DMS153 treated with DMSO at 0.1 percent for 48 hours (cell line): ENCODE measurements around the gene QSOX2.

Experiments
- DNase-seq: peaks from one replicate; lab custom pipeline; 2025; ENCODE audit not compliant: unreplicated experiment; lab: John Stamatoyannopoulos, UW

QSOX2 gene

DNA sequence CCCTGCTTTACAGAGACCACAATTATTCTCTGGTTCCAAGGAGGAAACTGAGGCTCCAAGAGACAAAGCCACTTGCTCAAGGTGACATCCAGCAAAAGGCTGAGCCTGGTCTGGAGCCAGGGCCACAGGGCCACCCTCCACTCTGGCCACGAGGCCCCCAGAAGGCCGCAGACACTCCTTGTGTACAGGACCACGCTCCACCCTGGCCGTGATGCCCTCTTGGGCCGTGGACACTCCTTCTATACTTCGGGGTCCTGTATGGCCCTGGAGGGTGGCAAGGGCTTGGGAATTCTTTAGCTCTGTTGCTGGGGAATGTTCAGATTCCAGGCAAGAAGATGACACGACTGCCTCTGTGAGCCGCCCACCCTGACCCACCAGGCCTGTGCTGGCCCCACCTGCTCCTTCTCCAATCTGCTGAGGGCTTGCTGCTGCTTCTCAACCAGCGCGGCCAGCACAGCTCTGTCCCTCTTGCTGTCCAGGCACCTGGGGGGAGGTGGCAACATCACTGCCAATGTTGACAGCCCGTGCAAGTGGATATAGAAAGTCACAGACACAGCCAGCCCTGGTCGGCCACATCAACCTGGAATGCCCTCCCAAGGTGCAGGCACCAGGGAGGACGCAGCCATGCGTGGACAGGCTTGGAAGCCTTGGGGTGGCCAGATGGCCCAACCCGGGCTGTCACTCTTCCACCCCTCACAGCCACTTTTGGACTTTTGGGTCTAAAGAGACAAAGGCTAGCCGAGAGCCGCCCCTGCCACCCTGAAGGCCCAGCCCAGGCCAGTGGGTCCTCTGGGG is 20.1 kb upstream of the QSOX2 start:
- DNase-seq = no peak

- DNase-seq = no peak
Measured at GRCh38 chr9:136264441-136265405, 19.1 kb upstream of the QSOX2 start.

GRCh38 chr9:136264031-136264430 is 18.4 kb upstream of the QSOX2 start:
- DNase-seq = no peak

DNA sequence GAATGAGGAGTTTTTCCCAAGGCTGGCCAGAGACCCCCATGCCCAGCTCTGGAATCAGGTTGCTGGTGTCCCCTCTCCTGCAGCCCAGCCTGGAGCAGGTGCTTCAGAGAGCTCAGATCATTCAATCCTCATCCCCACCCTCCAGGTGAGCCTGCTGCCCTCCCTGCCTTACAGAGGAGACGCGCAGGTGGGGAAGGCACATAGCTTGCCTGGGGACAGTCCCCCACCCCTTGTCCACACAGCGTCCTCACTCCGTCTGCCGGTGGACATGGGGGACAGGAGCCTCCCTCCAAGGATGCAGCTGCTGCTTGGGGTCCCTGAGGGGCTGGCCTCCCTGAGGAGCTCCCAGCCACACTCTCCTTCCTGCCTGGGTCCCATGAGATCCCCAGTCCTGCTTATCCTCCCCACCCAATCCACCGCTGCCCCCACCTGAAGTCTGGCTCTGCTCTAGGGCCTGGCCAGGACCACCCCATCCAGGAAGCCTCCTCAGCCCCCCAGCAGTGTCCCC is 17.1 kb upstream of the QSOX2 start:
- DNase-seq = no peak

DNA sequence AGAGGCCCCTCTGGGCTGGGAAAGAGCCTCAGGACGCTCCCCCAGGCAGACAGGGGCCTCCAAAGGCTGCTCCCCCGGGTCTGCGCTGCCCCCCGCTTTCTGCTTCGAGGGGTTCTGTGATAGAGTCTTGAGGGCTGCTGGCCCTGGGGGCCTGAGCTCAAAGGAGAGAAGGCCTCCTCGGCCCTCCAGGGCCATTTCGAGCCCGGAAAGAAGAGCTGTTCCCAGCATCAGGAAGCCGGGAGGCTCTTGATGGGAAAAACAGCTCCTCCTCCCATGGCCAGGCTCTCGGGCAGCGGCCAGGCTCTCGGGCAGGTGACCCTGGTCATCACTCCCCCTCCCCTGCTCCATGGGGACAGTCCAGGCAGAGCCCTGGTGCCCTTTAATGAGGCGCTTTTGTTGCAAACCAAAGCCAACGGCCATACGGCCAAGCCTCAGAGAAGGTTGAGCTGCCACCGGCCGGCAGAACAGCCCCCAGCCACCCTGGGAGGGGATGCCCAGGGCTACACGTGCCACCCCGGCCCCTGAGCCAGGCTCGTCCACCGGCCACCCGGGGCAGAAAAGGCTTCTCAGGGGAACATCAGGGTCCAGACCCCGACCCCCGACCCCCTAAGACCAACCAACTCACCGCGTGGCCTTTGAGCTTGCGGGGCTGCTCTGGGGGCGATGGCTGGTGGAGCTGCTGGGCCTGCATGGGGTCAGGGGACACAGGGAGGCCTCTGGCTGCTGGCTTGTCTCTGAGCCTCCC is 16.2 kb upstream of the QSOX2 start:
- DNase-seq = no peak

DNA sequence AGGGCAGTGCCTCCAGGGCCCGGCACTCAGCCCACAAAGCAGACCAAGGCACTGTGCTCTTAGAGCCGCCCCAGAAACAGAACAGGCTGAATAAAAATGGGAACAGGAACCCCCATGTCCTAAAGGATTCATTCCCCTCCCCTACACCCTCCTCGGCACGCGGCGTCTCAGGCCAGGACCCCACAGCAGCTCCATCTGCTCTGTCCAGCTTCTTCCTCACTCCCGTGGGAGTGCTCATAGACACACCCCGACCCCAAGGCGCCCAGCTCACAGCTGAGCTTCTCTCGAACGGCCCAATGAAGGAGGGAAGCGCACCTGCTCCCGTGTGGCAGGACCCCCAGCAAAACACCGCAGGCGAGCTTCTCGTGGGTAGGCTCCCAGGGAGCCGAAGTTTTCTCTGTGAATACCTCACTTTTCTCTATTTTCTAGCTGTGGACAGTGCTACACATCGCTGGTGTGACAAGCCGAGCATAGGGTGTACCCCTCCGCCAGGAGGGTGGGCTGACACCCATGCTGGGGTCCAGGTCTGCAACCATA is 15.4 kb upstream of the QSOX2 start:
- no peak for DNase-seq

DNA sequence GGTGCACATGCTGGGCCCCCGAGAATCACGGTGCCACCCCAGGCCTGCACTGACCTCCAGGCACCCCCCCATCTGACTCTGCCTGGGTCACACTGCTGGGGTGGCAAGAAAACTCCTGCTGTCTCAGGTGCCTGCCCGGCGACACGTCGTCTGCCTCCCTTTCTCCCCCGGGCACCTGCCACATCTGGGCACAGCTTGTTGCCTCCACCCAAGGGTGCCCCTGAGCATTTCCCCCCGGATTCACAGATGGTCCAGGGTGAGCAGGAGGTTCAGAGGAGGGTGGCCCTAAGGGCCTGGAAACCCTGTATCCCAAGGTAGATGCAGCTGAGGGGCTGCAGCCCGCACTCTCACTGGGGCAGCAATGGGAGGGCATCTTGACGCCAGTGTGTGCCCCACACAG is 14.9 kb upstream of the QSOX2 start:
- DNase-seq = no peak

GRCh38 chr9:136259836-136260235 is 14.2 kb upstream of the QSOX2 start:
- DNase-seq = no peak

DNA sequence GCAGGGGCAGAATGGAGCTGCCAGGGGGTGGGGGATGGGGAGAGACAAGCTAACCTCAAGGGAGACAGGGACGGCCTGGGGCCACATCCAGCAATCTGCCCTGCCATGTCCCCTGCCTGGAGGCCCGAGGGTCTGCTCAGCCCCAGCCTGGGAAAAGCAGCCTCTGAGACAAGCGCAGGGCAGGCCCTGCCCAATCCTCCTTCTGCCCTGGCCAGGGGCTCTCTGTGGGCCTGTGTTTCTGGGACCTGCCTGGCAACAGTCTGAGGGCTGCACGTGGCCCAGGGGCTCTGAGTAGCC is 13.9 kb upstream of the QSOX2 start:
- DNase-seq = no peak

DNA sequence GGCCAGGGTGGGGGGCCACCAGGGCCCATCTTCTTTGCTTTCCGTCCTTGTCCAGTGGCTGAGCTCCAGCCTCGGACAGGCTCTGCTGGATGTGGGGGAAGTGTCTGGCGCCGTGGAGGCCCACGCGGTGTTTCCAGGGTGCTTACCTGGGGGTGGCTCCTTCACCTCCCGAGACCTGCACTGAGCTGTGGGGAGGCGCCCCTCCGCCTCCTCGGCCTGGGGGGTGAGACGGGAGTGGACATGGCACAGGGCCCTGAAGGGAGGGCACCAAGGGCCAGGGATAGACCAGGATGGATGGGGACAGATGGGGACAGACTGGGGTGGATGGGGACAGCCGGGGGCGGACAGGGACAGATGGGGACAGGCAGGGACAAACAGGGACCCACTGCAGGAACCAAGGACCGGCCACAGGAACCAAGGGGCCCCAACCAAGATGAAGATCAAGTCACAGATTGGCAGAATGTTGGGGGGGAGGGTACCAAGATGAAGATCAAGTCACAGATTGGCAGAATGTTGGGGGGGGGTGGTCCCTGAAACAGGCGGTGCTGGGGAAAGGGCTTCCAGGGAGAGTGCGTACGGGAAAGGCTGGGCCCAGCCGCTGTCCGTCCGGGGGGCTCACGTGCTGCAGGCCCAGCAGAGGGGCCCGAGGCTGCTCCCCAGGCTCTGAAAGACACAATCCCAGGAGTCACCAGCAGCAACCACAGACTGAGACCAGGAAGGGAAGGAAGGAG is 13.3 kb upstream of the QSOX2 start:
- no peak for DNase-seq

DNA sequence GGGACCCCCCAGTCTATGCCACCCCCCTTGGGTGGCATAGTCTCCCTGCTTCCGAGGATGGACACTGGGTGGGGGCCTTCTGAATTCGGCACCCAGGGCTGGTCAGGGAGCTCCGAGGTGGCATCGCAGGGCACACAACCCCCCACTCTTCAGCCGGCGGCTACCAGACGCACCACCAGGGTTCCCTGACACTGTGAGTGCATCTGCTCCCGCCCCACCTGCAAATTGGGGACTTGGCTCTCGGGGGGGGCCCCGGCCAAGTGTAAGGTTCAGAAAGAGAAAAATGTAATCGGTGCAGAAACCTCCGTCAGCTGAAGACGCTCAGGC is 12.7 kb upstream of the QSOX2 start:
- no peak for DNase-seq

- DNase-seq = no peak
Measured at GRCh38 chr9:136257381-136258298, 12.0 kb upstream of the QSOX2 start.

DNA sequence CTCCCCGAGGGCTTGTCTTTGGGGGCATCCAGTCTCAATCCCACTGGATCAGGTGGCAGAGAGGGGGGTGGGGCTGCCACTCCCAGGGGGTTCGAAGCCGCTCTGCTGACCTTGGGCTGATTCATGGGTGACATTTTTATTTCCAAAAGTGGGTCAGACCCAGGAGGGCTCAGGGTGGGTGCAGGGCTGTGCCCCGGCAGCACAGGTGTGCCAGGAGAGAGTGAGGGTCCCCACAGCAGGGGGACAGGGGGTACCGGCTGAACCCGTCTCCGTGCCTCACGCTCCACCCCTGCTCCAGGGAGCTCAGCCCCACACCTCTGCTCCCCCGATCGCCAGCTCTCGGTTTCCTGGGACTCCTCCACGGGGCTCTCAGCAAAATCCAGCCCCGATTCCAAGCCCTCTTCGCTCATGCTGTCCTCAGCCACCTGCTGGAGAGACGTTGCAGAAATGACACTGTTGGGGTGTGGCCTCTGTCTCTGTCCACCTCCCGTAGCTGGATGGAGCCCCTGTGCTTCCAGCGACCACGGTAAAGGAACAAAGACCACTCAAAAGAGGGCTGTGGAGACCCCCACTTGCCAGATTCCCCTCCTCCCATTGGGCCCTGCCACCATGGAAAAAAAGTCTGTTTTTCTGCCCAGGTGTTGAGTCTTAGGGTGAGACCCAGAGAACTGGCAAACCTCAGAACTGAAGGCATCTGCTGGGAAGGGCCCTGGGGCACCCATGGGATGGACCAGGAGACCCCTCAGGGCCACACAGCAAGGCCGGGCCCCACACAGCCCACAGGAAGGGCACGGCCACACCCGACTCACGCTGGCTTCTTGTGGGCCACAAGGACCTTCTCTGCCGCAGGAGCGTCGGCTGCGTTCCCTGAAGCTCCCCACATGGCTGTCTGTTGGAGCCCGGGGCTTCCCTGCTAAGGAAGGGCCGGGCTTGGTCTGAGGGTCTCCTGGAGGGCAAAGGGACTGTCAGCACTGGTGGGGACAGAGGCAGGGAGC is 10.6 kb upstream of the QSOX2 start:
- no peak for DNase-seq

DNA sequence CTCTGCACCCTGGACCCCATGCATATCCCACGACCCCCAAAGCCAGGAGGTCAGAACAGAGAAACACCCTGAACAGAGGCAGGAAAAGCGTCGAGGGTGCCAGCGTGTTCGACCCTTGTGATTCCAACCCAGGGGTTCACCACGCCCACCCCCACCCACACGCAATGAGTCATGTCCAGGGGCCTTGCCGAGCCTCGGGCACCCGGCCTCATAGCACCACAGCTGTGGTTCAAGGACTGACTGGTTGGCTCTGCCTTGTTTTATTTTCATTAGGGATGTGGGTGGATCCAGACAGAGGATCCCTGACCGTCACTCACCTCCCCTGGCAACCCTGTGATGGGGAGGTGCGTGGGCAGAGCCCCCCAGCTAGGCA is 9.5 kb upstream of the QSOX2 start:
- DNase-seq = no peak

DNA sequence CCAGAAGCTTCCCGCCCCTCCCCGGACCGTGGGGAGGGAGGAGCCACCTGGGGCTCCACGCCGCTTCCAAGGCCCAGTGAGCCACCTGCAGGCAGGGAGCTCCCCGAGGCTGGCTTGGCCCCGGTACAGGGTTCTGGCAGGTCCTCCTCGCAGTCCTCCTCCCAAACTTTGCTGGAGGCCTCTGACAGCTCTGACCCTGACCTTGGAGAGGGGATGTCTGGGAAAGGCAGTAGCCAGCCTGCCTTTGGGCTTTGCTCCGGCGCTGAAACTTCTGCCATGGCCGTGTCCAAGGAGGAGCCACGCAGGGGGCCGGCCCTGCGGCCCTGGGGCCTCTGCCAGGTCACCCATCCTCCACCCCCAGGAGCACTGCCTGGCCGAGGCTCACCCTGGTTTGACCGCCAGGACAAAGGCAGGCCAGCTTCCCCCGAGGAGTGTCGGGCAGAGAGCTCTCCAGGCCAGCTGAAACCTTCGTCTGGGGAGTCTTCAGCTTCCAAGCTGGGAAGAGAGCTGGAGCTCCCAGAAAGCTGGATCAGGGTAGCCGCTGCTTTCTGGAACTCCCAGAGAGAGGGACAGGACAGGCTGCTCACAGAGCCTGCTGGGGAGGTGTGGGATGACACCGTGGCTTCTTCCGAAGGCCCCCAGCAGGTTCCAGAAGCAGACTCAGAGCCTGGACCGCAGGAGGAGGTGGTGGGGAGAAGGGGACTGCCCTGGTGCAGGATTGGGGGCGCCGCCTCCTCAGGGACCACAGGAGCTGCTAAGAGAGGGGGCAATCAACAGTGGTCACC is 9.0 kb upstream of the QSOX2 start:
- no peak for DNase-seq

DNA sequence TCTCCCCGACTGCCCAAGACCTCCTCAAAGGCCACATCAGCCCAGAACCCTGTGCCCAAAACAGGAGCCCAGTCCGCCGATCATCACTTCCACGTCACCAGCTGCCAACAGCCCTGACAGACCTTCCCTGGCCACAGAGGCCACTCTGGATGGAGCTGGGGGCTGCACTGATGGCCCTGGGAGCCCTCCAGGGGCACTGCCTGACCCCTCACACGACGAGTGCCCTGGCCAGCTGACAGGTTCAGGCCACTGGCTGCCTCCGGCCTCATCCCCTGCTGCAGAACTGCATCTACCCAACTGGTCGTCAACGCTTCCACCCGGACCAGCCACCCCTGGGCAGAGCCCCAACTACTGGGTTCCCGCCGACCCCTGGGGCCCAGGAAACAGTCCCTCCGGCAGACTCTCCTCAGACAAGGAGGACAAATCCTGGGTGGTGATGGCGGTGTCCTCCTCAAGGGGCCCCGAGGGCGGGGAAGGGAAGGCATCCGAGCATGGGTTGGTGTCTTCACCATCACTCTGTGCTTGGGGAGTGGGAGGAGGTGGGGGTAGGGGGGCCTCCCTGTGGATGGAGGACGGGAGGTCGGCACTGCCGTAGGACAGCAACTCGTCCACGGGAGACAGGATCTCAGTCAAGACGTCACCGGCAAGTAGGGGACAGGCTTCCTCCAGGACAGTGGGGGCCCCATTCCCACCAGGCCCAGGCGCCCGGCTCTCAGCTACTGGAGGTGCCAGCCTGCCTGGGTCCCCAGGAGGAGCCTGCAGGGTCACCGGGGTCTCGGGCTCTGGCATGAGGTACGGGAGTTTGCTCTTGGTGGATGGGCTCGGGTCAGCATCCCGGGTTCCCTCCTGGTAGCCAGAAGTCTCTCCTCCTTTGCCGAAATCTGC is 7.9 kb upstream of the QSOX2 start:
- no peak for DNase-seq

- no peak for DNase-seq
Measured at GRCh38 chr9:136252846-136253245, 7.2 kb upstream of the QSOX2 start.
